Prostate gland (tissue), 2 donors: ENCODE data around the gene CDC42SE1. TPM values are rescaled to one million over a fixed set of nuclear protein-coding genes. Genes with fewer than 3 reads are reported as not detected.

ENCODE experiments used
- DNase-seq: peaks from one replicate; pipeline ENCODE4 v3.0.0-alpha.2; 2019; ENCODE audit warnings: low spot score
- H3K27ac ChIP-seq, 2 donors: fragments of 200-600 bp; sonication (generic); 2 replicates each; pipeline ENCODE4 v1.5.1; 2017 to 2019
- H3K27me3 ChIP-seq: fragments of 200-600 bp; sonication (generic); replicated peaks from 2 replicates; pipeline ENCODE4 v1.5.1; 2019; ENCODE audit not compliant: insufficient read depth
- H3K36me3 ChIP-seq, 2 donors: fragments of 200-600 bp; sonication (generic); 1 replicate in 1 of 2; 2 replicates in 1 of 2; pipeline versions ENCODE4 v1.5.1 to v1.8.1; 2017 to 2019
- H3K4me1 ChIP-seq: fragments of 200-600 bp; sonication (generic); replicated peaks from 2 replicates; pipeline ENCODE4 v1.5.1; 2019
- H3K4me3 ChIP-seq, 2 donors: fragments of 200-600 bp; sonication (generic); 2 replicates each; pipeline ENCODE4 v1.5.1; 2017 to 2019
- H3K9me3 ChIP-seq: fragments of 200-600 bp; sonication (generic); 2 replicates; pipeline ENCODE4 v1.5.1; 2017
- POLR2A ChIP-seq: fragments of 450-650 bp; IDR thresholded peaks from one replicate; pipeline ENCODE4 v1.6.1; 2016; ENCODE audit warnings: antibody characterized with exemption, mild to moderate bottlenecking
- POLR2AphosphoS5 ChIP-seq: sonication (generic); formaldehyde crosslinking; IDR thresholded peaks from one replicate; pipeline ENCODE4 v1.6.1; 2017; ENCODE audit warnings: antibody characterized with exemption
- WGBS: methylation state at CpG from one replicate; pipeline ENCODE4 v1.1.5; 2018; 5-methylcytosine and 5-hydroxymethylcytosine counted together
- intact Hi-C: fragments of 100-400 bp; cut with DNase I; formaldehyde crosslinking; loops from one replicate; pipeline ENCODE4 v1.14.2; 2022
- total RNA-seq, 2 donors: library from RNA; depleted of rRNA; stranded (reverse); fragments of >200 nt; gene quantifications; one replicate each; pipeline ENCODE4 v1.1.0, GENCODE V29; 2016
- TF ChIP-seq, protein P1 (sequence below), 4 experiments: fragments of 200-600 bp in 2 of 4; fragments of 450-650 bp in 2 of 4; sonication (generic) in 2 of 4; IDR thresholded peaks; 1 replicate in 3 of 4; 2 replicates in 1 of 4; pipeline ENCODE4 v1.5.1; 2016 to 2019; ENCODE audit warnings: antibody characterized with exemption in 4 of 4, mild to moderate bottlenecking in 2 of 4, moderate library complexity in 2 of 4

Gene CDC42SE1
- total RNA-seq, 2 donors from 2014 or later, result 66.6 to 67.4 TPM

DNA sequence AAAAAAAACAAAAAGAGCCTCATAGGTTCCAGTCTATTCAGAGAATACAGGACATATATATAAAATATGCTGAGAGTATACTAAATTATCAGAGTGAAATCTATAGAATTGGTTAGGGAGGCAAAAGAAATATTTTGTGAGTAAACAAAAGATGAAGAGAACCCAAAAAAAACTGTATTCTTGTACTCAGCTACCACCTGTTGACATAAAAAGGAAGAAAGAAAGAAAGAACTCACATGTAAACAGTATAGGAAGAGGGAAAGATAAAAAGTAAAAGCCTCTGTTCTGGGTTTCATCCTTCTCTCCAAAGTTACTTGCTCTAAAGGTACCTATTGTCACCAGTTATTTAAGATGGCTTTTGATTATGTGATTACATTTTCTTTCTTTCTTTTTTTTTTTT lies 33.0 kb downstream of the CDC42SE1 start:
- no peak overlapping the region for H3K4me3 ChIP-seq
- peaks cover 4 to 28% of the 10 kb centered on the region in 2 donors for H3K36me3 ChIP-seq
- no peak for DNase-seq
- no peak overlapping the region for H3K27ac ChIP-seq
- H3K4me1 ChIP-seq, result no peaks in the 10 kb centered on the region
- TF ChIP-seq POLR2AphosphoS5 (no peak), POLR2A (no peak)
- TF ChIP-seq, protein P1, sequence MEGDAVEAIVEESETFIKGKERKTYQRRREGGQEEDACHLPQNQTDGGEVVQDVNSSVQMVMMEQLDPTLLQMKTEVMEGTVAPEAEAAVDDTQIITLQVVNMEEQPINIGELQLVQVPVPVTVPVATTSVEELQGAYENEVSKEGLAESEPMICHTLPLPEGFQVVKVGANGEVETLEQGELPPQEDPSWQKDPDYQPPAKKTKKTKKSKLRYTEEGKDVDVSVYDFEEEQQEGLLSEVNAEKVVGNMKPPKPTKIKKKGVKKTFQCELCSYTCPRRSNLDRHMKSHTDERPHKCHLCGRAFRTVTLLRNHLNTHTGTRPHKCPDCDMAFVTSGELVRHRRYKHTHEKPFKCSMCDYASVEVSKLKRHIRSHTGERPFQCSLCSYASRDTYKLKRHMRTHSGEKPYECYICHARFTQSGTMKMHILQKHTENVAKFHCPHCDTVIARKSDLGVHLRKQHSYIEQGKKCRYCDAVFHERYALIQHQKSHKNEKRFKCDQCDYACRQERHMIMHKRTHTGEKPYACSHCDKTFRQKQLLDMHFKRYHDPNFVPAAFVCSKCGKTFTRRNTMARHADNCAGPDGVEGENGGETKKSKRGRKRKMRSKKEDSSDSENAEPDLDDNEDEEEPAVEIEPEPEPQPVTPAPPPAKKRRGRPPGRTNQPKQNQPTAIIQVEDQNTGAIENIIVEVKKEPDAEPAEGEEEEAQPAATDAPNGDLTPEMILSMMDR (IDR thresholded peaks at IDR 0.05), result no peak
- intact Hi-C loops, result no loop called here
- no peaks in the 10 kb centered on the region for H3K27me3 ChIP-seq
- H3K9me3 ChIP-seq, result no peaks in the 10 kb centered on the region

DNA sequence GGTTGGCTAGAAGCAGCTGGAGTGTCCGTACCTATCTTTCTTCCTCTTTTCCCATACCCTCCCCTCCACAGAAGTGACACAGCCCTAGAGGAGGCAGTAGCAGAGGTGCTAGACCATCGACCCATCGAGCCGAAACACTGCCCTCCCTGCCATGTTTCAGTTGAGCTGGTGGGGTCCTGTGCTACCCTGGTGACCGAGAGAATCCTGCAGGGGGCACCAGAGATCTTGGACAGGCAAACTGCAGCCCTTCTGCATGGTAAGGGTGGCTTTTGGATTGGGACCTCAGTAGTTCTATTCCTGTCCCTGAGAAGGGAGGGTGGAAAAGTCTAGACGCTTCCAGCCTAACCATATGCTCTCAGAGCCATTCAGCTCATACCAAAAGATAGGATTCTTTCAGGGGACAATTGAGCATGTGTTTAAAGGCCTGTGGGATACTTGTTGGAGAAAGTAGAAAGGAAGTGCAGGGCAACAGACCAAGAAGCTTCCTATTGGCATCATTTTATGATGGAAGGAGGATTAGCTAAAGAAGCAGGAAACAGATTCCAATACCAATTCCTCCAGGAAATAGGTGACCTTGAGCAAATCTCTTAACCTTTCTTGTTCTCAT lies 34.8 kb downstream of the CDC42SE1 start:
- 21% methylated on average over 6 of the region's 6 CpGs for WGBS
- peaks cover 4 to 16% of the 10 kb centered on the region in 2 donors for H3K36me3 ChIP-seq
- H3K4me3 ChIP-seq, result no peak overlapping the region
- no peaks in the 10 kb centered on the region for H3K27me3 ChIP-seq
- no peaks in the 10 kb centered on the region for H3K9me3 ChIP-seq
- intact Hi-C loops, result loop anchor here (5.0 kb wide), 1 partner anchor 133 kb away; the partner anchor contains the start of gene TNFAIP8L2
- no peak overlapping the region for H3K27ac ChIP-seq
- DNase-seq, result peak; percentile 84
- H3K4me1 ChIP-seq, result no peaks in the 10 kb centered on the region
- TF ChIP-seq, protein P1 (IDR thresholded peaks at IDR 0.05), result peak; percentile 29 to 75 (median 69)
- TF ChIP-seq POLR2AphosphoS5 (peak; percentile 68), POLR2A (no peak)

DNA sequence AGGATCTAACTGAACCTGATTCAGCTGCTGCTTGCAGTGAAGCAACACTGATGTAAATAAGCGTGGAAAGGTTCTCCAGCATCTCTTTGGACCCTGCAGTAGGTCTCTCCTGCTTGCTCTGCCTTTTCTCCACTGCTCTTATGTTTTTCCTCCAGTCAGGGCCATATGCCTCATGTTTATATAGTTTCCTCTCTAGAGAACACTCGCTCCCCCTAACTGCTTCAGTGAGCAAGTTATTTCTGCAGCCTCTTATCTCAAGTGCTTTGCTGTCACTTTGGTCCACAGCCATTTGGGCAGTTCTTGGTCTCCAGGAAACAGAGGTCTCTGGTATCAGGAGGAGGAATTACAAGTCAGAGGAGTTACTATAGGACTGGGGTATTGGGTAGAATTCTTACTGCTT lies 45.9 kb downstream of the CDC42SE1 start:
- Histone ChIP-seq H3K27ac (no peak overlapping the region), H3K4me3 (no peak overlapping the region), H3K36me3 (no peaks in the 10 kb centered on the region), H3K27me3 (no peaks in the 10 kb centered on the region), H3K4me1 (no peaks in the 10 kb centered on the region), H3K9me3 (no peaks in the 10 kb centered on the region)
- no peak for DNase-seq
- WGBS, result 59% methylated on average over 2 of the region's 2 CpGs
- TF ChIP-seq, protein P1 (IDR thresholded peaks at IDR 0.05), result no peak
- no peak for TF ChIP-seq POLR2AphosphoS5
- no peak for TF ChIP-seq POLR2A
- intact Hi-C loops, result no loop called here

DNA sequence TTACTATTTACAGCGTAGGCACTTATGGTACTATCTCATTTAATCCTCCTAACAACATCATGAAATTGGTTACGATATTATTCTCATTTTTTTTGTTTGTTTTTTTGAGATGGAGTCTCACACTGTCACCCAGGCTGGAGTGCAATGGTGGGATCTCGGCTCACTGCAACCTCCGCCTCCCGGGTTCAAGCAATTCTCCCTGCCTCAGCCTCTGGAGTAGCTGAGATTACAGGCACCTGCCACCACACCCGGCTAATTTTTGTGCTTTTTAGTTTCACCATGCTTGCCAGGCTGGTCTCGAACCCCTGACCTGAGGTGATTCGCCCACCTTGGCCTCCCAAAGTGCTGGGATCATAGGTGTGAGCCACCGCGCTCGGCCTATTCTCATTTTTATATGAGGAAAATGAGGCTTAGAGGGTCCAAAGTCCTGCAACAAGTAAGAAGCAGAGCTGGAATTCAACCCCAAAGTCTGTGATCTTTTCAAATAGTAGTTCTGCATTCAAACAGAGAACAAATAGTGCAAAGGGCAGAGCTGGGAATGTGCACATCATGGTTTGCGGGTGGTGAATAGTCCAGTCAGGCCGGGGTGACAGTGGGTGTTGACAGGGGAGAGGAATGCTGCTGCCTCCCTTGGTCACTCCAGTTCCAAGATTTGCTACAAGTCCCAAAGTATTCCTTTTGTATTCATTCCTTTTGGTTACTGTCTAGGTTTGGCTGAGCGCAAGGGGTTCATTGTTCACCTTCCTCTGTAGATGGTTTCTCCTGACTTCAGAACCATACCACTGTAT lies 46.5 kb downstream of the CDC42SE1 start:
- no peaks in the 10 kb centered on the region for H3K4me1 ChIP-seq
- no peaks in the 10 kb centered on the region for H3K36me3 ChIP-seq
- no peak overlapping the region for H3K27ac ChIP-seq
- intact Hi-C loops, result no loop called here
- no peaks in the 10 kb centered on the region for H3K9me3 ChIP-seq
- H3K27me3 ChIP-seq, result no peaks in the 10 kb centered on the region
- WGBS, result 93% methylated on average over 14 of the region's 14 CpGs
- TF ChIP-seq POLR2A, result no peak
- TF ChIP-seq POLR2AphosphoS5, result no peak
- TF ChIP-seq, protein P1 (IDR thresholded peaks at IDR 0.05), result no peak
- no peak overlapping the region for H3K4me3 ChIP-seq
- DNase-seq, result no peak
